Glomerular endothelial cell (primary cell): ENCODE results near the gene GLI3. TPM values are rescaled to one million over a fixed set of nuclear protein-coding genes. Genes with fewer than 3 reads are reported as not detected.
A peak's percentile ranks its signal among the peaks of the same experiment; 100 is the strongest.

Experiments
- DNase-seq: peaks from one replicate; pipeline ENCODE4 v3.0.0-alpha.2; 2011; ENCODE audit warnings: low read depth, low spot score; ENCODE audit errors: extremely low read depth
- total RNA-seq: library from RNA; depleted of rRNA; stranded (reverse); fragments of >200 nt; gene quantifications from 2 replicates; pipeline ENCODE4 v1.2.3, GENCODE V29; 2015

Gene GLI3
- total RNA-seq, 1 donor from 2014 or later: 10.9 TPM

DNA sequence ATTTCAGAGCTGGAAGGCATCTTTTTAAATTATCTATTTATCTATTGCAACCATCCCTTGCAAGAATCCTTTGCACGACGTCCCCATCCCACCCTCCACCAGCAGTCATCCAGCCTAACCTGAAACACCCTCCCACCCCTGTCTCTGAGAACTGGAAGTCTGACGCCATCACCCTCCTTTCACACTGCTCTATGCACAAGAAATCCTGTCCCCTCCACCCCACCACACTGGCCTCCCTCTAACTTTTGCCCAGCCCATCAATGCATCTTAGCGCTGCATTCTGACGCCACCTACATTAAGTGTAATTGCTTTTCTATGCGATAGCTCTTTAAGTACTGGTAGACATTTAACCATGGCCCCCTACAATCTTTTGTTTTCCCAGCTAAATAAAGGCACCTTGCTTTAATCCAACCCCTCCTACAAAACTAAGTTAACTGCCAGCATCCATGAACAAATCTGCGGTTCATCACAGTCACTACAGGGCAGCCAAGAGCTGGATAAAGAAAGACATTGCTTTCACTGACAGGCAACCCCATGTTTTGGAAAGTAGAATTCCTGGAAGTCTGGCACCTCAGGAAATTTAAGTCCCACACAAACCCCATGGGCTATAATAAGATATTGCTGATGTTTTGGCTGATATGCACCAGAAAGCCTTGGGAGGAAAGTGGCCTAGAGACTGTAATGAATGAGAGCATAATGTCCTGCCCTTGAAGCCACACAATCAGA, 128.0 kb downstream of the GLI3 start:
- no peak for DNase-seq

DNA sequence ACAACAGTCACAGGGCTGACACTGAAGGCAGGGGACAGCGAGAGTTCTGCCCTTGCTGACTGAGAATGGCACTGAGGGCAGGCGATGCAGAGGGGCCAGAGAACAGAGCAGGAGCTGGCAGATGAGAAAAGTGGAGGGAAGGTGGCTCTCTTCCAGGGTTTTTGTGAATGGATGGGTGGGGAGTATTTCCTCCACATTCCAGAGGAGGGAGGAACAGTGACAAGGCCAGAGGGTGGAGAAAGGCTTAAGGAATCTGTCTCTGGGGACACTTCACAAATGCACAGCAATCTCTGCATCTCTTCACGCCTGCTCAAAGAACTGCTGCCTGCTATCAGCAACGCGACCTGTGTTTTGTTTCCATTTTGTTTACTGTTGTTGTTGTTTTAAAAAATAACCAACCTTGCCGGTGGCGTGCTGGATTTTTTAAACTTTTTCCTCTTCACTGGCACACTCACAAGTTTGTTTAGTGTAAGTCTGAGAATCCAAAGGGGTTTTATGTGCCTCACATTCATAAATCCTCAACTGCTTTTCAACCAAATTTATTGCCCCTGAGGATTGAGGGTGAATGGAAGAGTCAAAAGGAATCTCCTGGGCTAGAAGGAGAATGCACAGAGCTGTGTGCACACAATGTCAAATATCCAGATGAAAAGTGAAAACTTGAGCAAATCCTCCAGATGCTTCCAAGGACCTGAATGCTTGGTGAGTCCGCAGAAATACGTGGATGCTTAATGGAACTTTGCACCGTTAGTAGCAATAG, 129.3 kb downstream of the GLI3 start:
- no peak for DNase-seq

DNA sequence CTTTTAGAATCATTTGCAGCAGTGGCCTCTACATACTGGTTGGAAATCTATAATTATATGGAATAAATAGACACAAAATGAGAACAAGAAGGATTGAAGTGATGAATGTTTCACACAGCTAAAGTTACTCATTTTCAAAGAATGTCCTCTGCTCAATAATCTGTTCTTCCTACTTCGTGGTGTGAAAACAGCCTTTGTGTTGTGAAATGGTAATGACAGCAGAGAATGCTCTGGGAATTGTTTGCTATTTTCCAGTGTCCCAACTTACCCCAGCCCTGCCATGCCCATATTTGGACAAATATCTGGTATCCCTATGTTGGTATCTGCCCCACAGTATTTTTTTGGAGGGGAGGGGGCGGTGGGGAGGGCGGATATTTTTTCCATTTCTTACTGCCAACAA, 130.4 kb downstream of the GLI3 start:
- DNase-seq: no peak

DNA sequence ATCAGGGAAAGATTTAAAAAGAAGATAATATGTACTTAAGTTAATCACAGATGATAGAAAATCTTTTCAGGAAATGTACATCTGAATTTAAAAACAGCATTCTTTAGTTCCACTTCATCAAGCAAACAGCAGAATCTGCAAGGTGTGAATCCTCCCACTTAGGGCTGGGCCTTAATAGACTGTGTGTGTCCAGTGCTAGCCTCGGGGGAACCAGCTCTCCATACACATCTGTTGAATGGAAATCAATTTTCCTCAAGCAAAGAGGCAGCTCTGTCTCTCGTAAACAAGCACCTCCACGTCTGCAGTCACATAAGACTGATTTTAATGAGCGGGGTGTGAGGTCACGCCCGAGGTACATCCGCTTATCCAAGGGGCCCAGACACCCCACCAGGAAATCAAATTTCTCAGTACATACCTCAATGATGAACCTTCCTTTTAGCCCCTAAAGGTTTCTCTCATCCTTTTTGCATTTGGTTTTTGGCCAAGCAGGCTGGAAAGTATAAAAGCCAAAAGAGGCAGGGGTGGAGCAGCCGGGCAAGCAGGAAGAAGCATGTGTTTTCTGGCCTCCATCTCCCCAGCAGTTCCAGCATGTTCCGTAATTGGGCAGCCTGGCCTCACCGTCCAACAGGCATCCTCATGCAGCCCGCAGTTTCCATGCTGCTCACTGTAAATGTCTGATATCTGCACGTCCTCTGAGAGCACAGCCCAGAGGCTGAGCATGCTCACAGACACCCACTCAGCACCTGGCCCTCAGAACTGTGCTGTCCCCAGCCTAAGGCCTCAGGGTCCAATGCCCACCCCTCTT, 131.3 kb downstream of the GLI3 start:
- DNase-seq: no peak

DNA sequence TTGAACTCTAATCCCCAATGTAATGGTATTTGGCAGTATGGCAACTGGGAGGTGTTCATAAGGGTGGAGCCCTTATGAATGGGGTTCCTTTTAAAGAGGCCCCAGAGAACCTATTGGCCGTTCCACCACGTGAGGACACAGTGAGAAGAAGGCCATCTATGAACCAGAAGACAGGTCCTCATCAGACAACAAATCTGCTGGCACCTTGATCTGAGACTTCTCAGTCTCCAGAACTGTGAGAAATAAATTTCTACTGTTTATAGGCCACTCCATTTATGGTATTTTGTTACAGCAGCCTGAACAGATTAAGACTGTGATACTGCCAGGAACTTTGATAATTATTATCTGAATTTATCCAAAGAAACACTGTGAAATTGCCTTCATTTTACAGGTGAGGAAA, 132.3 kb downstream of the GLI3 start:
- no peak for DNase-seq

DNA sequence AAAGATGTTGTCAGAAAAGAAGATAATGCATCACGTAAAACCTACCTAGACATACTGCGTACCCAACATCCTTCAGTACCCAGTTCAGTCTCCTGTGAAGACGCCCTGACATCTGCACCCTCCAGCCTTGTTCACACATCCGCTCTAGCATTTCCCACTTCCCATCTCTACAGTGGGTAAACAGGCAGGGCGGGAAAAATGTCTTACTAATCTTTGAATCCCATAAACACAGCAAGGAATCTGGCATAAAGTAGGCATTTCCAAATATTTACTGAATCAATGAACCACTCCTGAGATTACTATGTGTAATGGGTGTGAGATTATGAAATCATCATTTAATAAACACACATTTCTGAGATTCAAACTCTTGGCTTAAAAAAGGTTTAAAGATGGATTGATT, 132.8 kb downstream of the GLI3 start:
- no peak for DNase-seq

DNA sequence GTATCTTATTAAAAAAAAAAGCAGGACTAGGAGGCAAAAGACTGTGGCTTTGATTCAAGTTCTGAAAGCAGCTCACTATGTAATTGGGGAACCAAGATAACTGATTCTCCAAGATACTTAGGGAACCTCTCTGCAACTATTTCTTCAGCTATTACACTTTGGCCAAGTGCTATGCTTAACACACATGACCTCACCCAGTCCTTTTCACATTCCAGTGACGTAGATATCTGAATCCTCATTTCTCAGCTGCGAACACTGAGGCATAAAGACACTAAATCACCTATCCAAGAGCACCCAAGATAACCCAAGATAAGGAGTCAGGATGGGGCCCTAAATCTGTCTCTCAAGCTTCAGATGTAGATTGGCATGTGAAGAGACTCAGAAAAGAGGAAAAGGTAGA, 133.6 kb downstream of the GLI3 start:
- no peak for DNase-seq

DNA sequence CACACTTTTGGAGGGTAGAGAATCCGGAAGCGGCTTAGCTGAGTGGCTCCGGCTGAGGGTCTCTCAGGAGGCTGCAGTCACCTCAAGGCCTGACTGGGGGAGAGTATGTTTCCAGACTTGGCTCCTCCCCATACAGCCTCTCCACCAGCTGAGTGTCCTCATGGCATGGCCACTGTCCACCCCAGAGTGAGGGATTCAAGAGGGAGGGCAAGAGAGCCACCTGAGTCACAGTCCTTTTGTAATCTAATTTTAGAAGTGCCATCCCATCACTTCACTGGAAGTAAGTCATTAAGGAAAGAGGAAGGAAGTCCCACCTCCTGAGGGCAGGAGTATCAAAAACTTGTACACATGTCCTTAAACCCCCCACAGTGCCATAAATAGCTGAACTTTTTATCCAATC, 134.0 kb downstream of the GLI3 start:
- no peak for DNase-seq

DNA sequence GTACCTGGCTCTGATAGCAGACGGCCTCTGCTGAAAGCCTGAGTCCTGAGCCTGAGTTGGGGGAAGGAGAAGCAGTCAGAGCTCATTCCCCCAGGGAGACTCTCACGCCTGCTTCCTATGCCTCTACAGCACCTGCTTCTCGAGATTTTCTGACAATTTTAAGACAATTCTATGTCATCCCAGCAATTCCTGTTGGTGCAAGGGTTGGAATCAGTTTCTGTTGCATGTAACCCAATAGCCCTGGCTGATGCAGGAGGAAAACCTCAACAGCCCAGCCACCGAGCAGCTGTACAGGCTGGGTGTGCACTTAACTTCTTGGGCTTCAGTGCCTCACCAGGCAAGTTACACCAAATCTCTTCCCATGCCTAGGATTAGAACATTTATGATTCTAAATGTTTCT, 134.7 kb downstream of the GLI3 start:
- no peak for DNase-seq

DNA sequence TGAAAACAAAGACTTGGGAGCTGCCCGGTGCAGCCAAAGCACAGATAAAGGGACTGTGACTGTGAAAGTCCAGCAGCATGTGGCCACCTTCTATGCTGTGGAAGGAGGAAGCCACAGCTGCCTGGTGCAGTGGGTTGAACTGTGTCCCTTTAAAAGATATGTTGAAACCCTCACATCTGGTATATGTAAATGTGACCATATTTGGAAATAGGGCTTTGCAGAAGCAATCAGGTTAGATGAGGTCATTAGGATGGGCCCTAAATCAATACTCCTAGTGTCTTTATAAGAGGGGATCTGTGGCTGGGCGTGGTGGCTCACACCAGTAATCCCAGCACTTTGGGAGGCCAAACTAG, 136.9 kb downstream of the GLI3 start:
- DNase-seq: no peak

DNA sequence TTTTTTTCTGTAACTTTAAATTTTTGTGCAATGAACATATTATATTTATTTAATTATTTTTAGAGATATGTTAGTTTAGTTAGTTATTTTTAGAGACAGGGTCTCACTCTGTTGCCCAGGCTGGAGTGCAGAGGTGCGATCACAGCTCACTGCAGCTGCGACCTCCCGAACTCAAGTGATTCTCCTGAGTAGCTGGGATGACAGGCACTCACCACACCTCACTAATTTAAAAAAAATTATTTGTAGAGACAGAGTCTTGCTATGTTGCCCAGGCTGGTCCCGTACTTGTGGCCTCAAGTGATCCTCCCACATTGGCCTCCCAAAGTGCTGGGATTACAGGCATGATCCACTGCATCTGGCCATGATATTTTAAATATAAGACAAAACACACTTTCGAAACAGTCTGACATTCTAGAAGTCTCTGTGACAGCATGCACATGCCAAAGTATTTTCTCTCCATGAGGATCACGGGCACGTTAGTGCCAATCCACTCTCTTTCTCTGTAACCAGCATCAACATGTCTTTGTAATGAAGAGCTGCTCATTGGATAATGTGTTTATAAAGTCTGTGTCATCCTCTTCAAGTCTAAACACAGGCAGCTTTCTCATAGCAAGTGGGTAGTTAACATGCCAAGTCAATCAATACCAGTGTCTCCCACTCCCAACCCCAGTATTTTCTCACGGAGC, 137.4 kb downstream of the GLI3 start:
- DNase-seq: no peak

DNA sequence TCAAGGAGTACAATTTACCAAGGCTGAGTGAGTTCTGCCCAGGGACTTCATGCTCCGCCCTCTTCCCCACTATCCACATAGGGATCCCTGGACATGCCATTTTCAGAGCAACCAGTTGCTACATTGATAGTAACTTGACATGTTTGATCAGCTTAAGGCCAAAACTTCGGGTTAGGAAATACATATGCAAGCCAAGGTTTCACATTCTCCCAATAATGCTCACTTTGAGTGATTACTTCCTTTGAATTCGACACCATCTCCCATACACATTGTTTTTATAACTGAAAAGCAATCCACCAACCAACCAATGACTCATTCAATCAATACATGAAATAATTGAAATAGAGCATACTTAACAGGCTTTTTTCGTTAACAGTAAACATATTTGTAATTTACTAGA, 137.9 kb downstream of the GLI3 start:
- no peak for DNase-seq

DNA sequence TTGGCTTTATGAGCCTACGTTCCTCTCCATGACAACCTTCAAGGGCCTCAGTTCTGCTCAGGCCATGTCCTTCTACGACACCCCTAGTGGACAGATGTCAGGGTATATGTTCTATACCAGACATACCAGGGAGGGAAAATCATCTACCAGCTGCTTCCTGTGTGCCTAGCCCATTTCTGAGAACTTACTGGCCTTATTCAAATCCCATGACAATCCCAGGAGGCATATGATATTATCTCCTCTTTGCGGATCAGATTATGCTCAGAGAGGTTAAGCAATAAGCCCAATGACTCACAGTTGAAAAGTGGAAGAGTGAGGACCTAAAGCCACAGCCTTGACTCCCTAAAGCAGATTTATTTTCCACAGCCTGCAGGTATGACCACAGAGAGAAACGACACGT, 139.3 kb downstream of the GLI3 start:
- DNase-seq: peak; percentile 7

DNA sequence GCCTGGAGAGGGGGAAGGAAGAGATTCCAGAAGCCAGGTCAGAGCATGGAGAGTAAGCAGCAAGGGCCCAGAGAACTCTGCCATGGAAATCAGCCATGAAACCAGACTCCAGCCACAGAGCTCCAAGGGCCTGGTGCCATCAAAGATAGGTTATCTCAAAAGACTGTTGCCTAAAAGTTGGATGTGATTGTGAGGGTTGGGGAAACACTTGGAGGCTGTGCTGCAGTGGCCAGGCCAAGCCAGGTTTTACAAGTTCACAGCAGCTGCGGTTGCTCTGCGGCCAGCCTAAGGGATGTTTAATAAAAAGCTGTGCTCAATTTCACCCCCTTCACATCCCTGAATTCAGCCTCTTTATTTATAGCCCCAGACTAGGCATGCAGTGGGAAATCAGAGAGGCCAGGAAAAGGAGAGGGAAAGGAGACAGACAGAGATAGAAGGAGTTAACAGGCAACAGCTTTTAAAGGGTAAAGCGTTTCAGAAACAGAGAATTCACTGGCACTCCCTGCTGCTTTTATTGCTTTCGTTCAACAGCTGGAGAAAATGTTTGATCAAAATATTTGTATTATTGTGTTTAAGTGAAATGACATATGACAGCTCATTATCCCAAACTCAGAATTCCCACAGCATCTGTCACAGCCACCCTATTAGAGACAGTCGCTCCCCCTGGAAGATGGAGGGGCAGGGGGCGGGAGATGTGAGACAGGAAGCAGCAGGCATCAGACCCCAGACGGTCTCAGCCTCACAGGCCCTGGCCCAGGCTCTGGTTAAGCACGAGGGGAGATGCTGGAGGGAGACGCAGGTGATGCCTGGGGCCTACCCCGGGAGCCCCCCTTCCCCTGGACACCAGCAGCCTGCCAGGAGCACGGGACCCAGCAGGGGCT, 140.1 kb downstream of the GLI3 start:
- no peak for DNase-seq

DNA sequence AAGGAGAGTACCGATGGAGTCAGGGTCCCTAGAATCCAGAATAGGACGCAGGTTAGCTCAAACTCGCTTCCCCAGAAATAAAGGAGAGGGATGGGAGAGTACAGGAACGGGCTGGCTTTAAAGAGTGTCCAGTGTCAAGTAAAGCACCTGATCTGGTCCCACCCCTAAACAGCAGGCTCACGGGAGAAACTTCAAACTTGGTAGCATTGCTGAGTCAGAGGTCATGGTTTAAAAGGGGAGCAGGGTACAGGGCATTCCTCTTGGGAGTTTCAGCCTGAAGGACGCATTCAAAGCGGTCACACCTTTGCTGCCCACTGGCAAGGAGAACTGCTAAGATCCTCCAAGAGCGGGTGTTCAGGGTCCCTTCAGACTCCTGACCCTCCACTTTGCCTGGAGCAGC, 140.7 kb downstream of the GLI3 start:
- DNase-seq: no peak

DNA sequence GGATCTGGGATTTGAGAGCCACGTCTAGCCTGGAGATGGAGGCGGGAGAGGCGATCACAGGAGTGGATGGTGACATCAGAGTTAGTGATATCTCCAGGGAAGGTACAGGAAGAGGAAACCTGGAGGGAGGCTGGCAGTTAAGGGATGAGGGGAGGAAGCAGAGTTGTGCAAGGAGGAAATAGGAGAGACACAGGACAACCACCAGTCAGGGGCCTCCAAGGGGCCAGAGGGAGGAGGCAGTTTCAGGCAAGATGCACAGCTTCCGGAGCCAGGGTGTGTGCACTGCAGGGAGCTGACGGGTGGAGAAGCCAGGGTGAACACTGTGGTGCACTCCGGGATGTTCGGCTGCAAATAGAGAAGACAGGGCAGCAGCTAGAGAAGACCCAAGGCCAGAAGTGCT, 141.2 kb downstream of the GLI3 start:
- no peak for DNase-seq

DNA sequence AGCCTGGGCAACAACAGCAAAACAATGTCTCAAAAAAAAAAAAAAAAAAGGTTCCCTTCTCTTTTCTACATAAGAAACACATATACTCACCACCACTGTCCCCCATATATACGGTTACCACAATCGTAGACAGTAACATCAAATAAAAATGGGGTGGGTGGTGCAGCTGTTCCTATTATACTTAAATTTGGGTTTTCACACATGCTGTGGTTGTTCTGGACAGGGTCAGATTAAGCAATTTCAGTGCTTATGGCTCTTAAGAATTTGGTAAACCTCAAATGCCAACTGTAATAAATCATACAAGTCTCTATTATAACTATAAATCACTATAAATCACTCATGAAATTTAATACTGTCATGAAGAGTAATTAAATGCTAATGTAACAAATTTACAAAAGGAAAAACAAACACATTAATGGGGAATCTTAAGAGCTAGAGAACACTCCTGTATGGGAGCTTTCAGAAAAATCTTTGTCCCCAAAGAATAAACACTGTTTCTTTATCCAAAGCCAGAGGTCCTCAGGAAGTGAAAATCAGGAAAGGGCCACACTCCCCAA, 143.6 kb downstream of the GLI3 start:
- no peak for DNase-seq

DNA sequence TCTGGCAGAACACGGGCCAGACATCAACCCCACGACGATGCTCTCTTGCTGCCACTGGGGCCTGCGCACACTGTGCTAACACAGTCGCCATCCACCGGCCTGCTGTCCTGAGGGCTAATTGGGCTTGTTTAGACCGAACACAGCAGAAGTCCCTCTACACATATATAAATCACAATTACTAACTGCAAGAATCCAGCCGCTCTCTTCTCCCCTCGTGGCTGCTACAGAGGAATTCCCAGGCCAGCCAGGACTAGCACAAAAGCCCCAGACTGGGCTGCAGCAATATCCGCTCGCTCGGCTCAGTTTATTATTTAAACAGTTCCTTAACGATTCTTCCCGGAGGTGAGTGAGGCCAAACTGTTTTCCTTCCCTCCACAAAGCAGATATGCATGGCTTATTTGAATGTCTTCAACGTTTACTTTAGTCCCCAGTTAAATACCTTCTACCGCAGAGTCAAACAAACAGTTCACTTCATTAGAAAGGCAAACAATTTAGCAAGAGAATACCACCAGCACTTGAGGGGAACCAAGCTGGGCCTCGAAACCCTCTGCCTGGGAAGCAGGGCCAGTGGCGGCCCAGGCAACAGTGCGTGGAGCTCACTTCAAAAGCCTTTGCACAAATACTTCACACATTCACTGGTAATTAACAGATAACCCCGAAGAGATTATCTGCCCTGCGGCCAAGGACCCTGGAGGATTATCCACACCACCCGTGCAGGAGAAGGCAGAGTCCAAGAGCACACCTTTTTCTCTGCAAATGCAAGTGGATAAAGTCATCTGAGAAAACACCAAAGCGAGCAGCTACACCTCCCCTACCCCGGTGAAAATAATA, 145.3 kb downstream of the GLI3 start:
- no peak for DNase-seq

DNA sequence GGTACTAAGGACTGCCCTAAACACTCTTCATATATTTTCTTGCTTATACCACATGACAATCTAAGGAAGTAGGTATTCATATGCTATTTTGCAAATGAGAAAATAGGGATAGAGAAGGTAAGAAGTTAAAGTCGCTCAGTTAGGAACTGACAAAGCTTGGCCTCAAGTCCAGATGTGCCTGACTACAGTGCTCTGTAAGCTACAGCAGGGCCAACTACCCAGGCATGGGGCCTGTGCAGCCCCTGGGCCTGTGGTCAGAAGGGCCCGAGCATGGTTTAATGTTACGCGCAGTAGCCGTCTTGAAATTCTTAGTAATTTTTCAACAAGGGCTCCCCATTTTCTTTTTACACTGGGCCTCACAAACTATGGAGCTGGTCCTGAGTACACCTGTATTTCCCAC, 146.2 kb downstream of the GLI3 start:
- no peak for DNase-seq
